ENCODE measurements around the gene MTCL3.

MTCL3 gene

DNA sequence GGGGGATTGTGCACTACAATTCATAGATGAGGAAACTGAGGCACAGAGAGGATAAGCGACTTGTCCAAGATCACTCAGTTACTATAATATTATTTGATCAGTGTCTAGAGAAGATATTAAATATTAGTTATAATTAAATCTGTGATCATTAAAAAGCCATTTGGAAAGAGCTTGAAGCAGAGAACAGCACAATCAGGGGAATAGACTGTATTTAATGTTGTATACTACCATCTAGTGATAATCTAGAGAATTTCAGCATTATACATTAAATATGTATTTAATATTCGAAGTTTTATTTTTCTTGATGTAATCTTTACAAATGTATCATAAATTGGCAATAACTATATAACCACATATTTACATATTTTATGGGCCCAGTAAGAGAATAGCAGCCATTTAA lies 20.1 kb upstream of the MTCL3 start:
- Histone ChIP-seq H3K4me1 (ENCODE audit: control insufficient read depth, insufficient read depth, low read length) (no peaks in the 10 kb centered on the region), H3K27ac (ENCODE audit: low read length) (no peak overlapping the region), H3K4me3 (ENCODE audit: low read length) (no peak overlapping the region), H3K27me3 (ENCODE audit: control insufficient read depth, insufficient read depth, low read length) (no peaks in the 10 kb centered on the region), H3K9me3 (ENCODE audit: control insufficient read depth, low read depth, low read length) (no peaks in the 10 kb centered on the region), H3K36me3 (ENCODE audit: control insufficient read depth, insufficient read depth, low read length) (no peaks in the 10 kb centered on the region)
- WGBS (ENCODE audit: insufficient coverage, low lambda C conversion rate), result 45% methylated on average over 2 of the region's 2 CpGs
- DNase-seq, result no peak

DNA sequence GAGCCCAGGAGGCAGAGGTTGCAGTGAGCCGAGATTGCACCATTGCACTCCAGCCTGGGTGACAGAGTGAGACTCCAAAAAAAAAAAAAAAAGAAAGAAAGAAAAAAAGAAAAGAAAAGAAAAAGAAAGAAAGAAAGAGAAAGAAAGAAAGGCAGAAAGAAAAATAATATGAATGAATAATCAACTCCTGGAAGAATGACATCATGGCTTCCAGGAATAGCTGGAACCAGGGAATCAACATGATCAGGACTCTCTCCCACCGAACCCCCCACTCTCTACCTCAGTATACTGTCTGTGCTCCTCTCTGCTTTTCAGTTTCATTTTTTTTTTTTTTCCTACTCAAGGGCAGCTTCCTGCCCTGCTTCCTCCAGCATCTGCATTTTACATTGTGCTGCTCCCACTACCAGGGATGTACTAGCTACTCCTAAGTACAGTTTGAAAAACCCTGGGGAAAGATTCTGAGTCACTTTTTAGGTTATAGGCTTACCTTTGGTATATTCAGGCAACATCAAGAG lies 19.7 kb upstream of the MTCL3 start:
- Histone ChIP-seq H3K36me3 (ENCODE audit: control insufficient read depth, insufficient read depth, low read length) (no peaks in the 10 kb centered on the region), H3K9me3 (ENCODE audit: control insufficient read depth, low read depth, low read length) (no peaks in the 10 kb centered on the region), H3K4me1 (ENCODE audit: control insufficient read depth, insufficient read depth, low read length) (no peaks in the 10 kb centered on the region), H3K27ac (ENCODE audit: low read length) (no peak overlapping the region), H3K27me3 (ENCODE audit: control insufficient read depth, insufficient read depth, low read length) (no peaks in the 10 kb centered on the region), H3K4me3 (ENCODE audit: low read length) (no peak overlapping the region)
- WGBS (ENCODE audit: insufficient coverage, low lambda C conversion rate), result 100% methylated on average over 1 of the region's 2 CpGs
- DNase-seq, result no peak

DNA sequence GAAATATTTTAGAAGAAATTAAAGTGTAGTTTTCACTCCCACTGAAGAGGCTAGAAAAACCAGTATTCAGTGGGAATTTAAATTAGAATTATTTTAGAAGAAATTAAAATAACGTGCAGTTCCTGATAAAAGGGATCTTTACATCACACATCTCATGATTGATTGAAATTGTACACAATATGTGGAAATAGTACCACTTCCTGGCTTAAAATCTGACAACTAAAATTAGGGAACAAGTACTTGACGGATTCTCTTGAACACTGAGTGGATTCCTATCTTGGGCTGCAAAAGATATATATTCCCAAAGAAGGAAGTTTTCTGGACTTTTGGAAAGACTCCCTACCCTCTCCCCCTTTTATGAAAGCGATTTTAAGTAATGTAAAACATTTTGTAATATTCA lies 14.6 kb upstream of the MTCL3 start:
- Histone ChIP-seq H3K4me1 (ENCODE audit: control insufficient read depth, insufficient read depth, low read length) (no peaks in the 10 kb centered on the region), H3K27ac (ENCODE audit: low read length) (no peak overlapping the region), H3K36me3 (ENCODE audit: control insufficient read depth, insufficient read depth, low read length) (no peaks in the 10 kb centered on the region), H3K9me3 (ENCODE audit: control insufficient read depth, low read depth, low read length) (no peaks in the 10 kb centered on the region), H3K27me3 (ENCODE audit: control insufficient read depth, insufficient read depth, low read length) (no peaks in the 10 kb centered on the region), H3K4me3 (ENCODE audit: low read length) (no peak overlapping the region)
- no peak for DNase-seq
- no CpG with 5 or more reads among the region's 3 CpGs for WGBS (ENCODE audit: insufficient coverage, low lambda C conversion rate)

DNA sequence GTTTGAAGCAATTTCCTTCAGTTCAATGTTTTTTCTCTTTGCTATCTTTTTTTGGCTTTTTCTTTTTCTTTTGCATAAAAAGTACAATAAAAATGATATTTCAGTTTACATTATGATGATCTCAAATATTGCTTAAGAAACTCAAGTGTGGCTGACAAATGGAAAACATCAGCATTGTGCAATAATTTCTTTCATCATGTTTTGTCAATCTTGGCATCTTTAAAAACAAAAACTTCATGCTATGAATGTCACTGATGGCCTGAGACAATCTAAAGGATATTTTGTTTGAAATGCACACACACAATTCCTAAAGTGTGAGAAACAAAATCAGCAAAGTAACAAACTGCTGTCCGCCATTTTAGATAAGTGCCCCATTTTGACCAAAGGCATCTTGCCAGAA lies 13.9 kb upstream of the MTCL3 start:
- WGBS (ENCODE audit: insufficient coverage, low lambda C conversion rate), result 100% methylated on average over 1 of the region's 1 CpG
- Histone ChIP-seq H3K27ac (ENCODE audit: low read length) (no peak overlapping the region), H3K36me3 (ENCODE audit: control insufficient read depth, insufficient read depth, low read length) (no peaks in the 10 kb centered on the region), H3K27me3 (ENCODE audit: control insufficient read depth, insufficient read depth, low read length) (no peaks in the 10 kb centered on the region), H3K4me1 (ENCODE audit: control insufficient read depth, insufficient read depth, low read length) (no peaks in the 10 kb centered on the region), H3K4me3 (ENCODE audit: low read length) (no peak overlapping the region), H3K9me3 (ENCODE audit: control insufficient read depth, low read depth, low read length) (no peaks in the 10 kb centered on the region)
- no peak for DNase-seq

DNA sequence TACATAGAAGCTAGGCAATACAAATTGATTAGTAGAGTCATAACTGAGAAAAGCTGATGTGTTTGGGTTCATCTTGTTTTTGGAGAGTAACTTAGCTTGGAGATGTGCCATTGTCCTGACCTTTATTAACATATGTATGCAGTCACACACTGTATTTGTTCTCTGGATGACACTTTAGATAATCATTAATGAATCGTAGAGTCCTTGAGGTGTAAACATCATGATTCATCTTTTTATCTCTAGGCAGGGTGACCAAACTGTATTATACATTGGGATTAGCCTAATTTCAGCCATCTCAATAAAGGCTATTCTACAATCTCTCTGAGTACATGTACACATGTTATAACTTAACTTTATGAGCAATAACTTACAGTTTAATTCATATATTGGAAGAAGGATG lies 3.6 kb upstream of the MTCL3 start:
- no peak for DNase-seq
- peaks cover 32% of the 10 kb centered on the region for H3K27me3 ChIP-seq (ENCODE audit: control insufficient read depth, insufficient read depth, low read length)
- no peak overlapping the region for H3K4me3 ChIP-seq (ENCODE audit: low read length)
- no peaks in the 10 kb centered on the region for H3K36me3 ChIP-seq (ENCODE audit: control insufficient read depth, insufficient read depth, low read length)
- H3K9me3 ChIP-seq (ENCODE audit: control insufficient read depth, low read depth, low read length), result no peaks in the 10 kb centered on the region
- no peaks in the 10 kb centered on the region for H3K4me1 ChIP-seq (ENCODE audit: control insufficient read depth, insufficient read depth, low read length)
- H3K27ac ChIP-seq (ENCODE audit: low read length), result no peak overlapping the region
- WGBS (ENCODE audit: insufficient coverage, low lambda C conversion rate), result 60% methylated on average over 1 of the region's 1 CpG

DNA sequence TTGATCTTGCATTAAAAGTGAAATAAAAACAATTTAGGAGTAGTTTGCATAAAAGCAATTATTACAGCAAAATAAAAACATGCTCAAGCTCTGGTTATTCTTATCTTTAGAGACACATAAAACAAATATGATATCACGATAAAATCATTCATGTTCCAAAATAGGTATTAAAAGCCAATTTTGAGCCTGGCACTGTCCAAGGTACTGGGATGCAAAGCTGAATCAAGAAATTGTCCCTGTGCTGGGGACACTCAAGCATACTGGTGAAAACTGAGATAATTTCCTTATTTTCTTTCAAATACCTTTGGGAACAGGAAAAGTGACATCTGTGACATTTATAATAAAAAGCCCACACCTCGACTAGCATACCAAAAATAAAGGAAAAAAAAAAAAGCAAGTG lies 931 bp upstream of the MTCL3 start:
- no peak overlapping the region for H3K4me3 ChIP-seq (ENCODE audit: low read length)
- no peak overlapping the region for H3K27ac ChIP-seq (ENCODE audit: low read length)
- peaks cover 57% of the 10 kb centered on the region for H3K27me3 ChIP-seq (ENCODE audit: control insufficient read depth, insufficient read depth, low read length)
- H3K36me3 ChIP-seq (ENCODE audit: control insufficient read depth, insufficient read depth, low read length), result no peaks in the 10 kb centered on the region
- peaks cover 6% of the 10 kb centered on the region for H3K4me1 ChIP-seq (ENCODE audit: control insufficient read depth, insufficient read depth, low read length)
- DNase-seq, result no peak
- 27% methylated on average over 1 of the region's 2 CpGs for WGBS (ENCODE audit: insufficient coverage, low lambda C conversion rate)
- H3K9me3 ChIP-seq (ENCODE audit: control insufficient read depth, low read depth, low read length), result peaks cover 3% of the 10 kb centered on the region

DNA sequence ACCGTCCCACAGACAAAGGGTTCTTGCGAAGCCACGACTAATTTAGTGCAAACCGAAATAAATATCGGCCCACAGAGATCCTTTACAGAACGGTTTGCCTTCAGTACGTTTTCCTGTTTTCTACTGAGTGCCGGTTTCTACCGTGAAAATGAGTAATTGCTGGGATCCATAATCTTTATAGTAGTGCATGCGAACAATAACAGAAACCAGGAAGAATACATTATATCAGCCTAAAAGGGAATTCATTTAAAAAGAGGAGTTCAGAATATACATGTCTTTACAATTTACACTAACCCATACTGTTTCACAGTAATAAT lies 292 bp upstream of the MTCL3 start:
- Histone ChIP-seq H3K4me3 (ENCODE audit: low read length) (no peak overlapping the region), H3K27me3 (ENCODE audit: control insufficient read depth, insufficient read depth, low read length) (peaks cover 64% of the 10 kb centered on the region), H3K36me3 (ENCODE audit: control insufficient read depth, insufficient read depth, low read length) (no peaks in the 10 kb centered on the region), H3K9me3 (ENCODE audit: control insufficient read depth, low read depth, low read length) (peaks cover 3% of the 10 kb centered on the region), H3K27ac (ENCODE audit: low read length) (no peak overlapping the region), H3K4me1 (ENCODE audit: control insufficient read depth, insufficient read depth, low read length) (peaks cover 6% of the 10 kb centered on the region)
- no peak for DNase-seq
- no CpG with 5 or more reads among the region's 10 CpGs for WGBS (ENCODE audit: insufficient coverage, low lambda C conversion rate)

DNA sequence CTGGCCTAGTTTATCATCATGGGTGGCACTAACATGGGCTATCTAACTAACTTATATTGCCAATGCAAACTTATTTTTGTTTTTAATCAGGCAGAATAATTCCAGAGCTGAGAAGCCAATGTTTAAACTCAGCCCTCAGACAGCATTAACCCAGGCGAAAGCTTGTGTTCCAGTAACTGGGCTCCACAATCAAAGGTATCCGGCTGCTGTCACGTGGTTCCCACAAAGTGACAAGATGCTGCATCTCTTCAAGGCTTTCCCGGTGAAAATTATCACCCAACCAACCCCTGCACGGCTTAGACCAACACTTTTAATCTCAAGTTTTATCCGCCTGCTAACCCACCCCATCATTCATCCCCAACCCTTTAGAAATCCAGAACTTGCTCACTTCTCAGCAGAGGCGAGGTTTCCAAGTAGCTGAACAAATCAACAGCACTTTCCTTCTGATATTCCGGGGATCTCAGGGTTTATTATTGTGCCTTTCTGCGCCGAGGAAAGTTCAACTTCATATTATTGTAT lies 885 bp downstream of the MTCL3 start:
- WGBS (ENCODE audit: insufficient coverage, low lambda C conversion rate), result 0% methylated on average over 3 of the region's 10 CpGs
- H3K36me3 ChIP-seq (ENCODE audit: control insufficient read depth, insufficient read depth, low read length), result no peaks in the 10 kb centered on the region
- H3K9me3 ChIP-seq (ENCODE audit: control insufficient read depth, low read depth, low read length), result peaks cover 3% of the 10 kb centered on the region
- peaks cover 6% of the 10 kb centered on the region for H3K4me1 ChIP-seq (ENCODE audit: control insufficient read depth, insufficient read depth, low read length)
- peak overlapping the region; percentile 9 for H3K4me3 ChIP-seq (ENCODE audit: low read length)
- H3K27me3 ChIP-seq (ENCODE audit: control insufficient read depth, insufficient read depth, low read length), result peaks cover 73% of the 10 kb centered on the region
- H3K27ac ChIP-seq (ENCODE audit: low read length), result no peak overlapping the region
- no peak for DNase-seq

DNA sequence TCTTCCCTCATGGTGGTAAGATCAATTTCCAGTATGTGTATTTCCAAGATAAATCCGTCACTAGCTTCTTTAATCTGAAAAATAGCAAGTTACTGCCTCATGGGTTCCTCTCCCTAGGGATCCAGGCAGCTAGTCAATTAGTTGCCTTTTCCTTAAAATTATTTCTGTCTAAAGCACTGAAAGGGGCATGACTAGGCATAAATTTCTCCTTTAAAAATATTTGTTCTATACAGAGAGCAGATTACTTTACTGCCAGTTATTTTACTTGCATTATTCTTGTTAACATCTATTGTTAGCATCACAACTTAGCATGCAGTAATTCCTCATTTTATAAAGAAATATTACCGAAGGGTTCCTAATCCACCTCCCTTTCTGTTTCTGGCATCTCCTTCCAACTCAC lies 1.4 kb downstream of the MTCL3 start:
- Histone ChIP-seq H3K4me3 (ENCODE audit: low read length) (no peak overlapping the region), H3K27ac (ENCODE audit: low read length) (no peak overlapping the region), H3K36me3 (ENCODE audit: control insufficient read depth, insufficient read depth, low read length) (no peaks in the 10 kb centered on the region), H3K4me1 (ENCODE audit: control insufficient read depth, insufficient read depth, low read length) (peaks cover 6% of the 10 kb centered on the region), H3K27me3 (ENCODE audit: control insufficient read depth, insufficient read depth, low read length) (peaks cover 74% of the 10 kb centered on the region), H3K9me3 (ENCODE audit: control insufficient read depth, low read depth, low read length) (peaks cover 3% of the 10 kb centered on the region)
- DNase-seq, result no peak
- 71% methylated on average over 1 of the region's 2 CpGs for WGBS (ENCODE audit: insufficient coverage, low lambda C conversion rate)

DNA sequence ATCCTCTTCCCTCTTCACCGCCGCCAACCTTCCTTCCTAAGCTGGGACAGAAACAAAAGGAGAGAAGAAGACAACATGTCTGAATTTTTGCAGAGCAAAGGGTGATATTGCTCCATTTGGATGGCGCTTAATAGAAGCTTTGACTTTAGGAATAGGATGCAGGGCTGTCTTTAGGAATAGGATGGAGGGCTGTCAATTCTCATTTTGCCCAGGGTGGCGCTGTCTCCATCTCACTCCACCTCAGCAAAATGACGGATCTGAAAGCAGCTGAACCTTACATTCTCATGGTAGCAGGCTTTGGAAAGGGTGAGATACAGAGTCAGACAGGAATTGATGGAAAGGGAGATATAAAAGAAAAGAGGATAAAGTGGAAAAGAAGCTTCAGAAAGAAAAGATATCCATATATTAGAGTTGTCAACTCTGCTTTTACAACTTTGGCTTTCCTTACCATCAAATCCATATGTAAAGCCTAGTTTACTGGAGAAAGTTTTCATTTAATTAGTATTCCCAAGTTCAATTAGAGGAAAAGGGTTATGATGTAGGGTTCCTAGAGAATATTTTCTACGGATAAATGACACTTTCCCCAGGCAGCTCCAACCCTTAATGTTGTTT lies 2.4 kb downstream of the MTCL3 start:
- Histone ChIP-seq H3K9me3 (ENCODE audit: control insufficient read depth, low read depth, low read length) (peaks cover 3% of the 10 kb centered on the region), H3K4me3 (ENCODE audit: low read length) (peak overlapping the region; percentile 49), H3K36me3 (ENCODE audit: control insufficient read depth, insufficient read depth, low read length) (no peaks in the 10 kb centered on the region), H3K4me1 (ENCODE audit: control insufficient read depth, insufficient read depth, low read length) (peaks cover 6% of the 10 kb centered on the region), H3K27me3 (ENCODE audit: control insufficient read depth, insufficient read depth, low read length) (peaks cover 71% of the 10 kb centered on the region), H3K27ac (ENCODE audit: low read length) (no peak overlapping the region)
- WGBS (ENCODE audit: insufficient coverage, low lambda C conversion rate), result 63% methylated on average over 1 of the region's 6 CpGs
- no peak for DNase-seq

Measured in large intestine (tissue), 3 donors.